D721Med (cell line): ENCODE measurements around the gene LTBP4.
"Not testable (repeated sequence)": the region's sequence is repeated elsewhere in the genome, so short reads cannot be mapped to it uniquely, and the experiment has no call there.

Source experiments
- DNase-seq: peaks from one replicate; pipeline ENCODE4 v3.0.0; 2011; ENCODE audit warnings: low spot score; ENCODE audit not compliant: insufficient read length
- FAIRE-seq: peaks from 2 replicates; lab custom pipeline; 2011; peaks lifted over from hg19 to GRCh38; lab: Jason Lieb, UNC
- CTCF ChIP-seq: IDR thresholded peaks from 2 replicates; pipeline ENCODE4 v1.5.1; 2012; ENCODE audit warnings: mild to moderate bottlenecking, control low read depth; ENCODE audit not compliant: insufficient read depth; ENCODE audit errors: missing control alignments

LTBP4 gene

GRCh38 chr19:40650749-40651305 is 49.7 kb downstream of the LTBP4 start:
- no peak for TF ChIP-seq CTCF
- FAIRE-seq (no peak), DNase-seq (no peak)

- DNase-seq, FAIRE-seq: not testable (repeated sequence)
Measured at GRCh38 chr19:40652303-40652702, 51.1 kb downstream of the LTBP4 start.

- FAIRE-seq, DNase-seq: not testable (repeated sequence)
Measured at GRCh38 chr19:40655684-40656083, 54.5 kb downstream of the LTBP4 start.

DNA sequence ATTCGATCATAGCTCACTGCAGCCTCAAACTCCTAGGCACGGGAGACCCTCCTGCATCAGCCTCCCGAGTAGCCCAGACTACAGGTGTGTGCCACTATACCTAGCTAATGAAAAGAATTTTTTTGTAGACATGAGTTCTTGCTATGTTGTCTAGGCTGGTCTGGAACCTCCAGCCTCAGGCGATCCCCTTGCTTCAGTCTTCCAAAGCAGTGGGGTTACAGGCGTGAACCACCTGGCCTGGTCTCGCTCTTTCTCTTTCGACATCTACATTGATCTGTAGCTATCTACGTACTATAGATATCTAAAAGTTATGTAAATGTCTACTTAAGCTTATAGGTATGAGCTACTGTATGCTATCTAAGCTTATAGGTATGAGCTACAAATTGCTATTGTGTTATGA is 56.9 kb downstream of the LTBP4 start:
- no peak for DNase-seq
- FAIRE-seq, result no peak
- no peak for TF ChIP-seq CTCF

DNA sequence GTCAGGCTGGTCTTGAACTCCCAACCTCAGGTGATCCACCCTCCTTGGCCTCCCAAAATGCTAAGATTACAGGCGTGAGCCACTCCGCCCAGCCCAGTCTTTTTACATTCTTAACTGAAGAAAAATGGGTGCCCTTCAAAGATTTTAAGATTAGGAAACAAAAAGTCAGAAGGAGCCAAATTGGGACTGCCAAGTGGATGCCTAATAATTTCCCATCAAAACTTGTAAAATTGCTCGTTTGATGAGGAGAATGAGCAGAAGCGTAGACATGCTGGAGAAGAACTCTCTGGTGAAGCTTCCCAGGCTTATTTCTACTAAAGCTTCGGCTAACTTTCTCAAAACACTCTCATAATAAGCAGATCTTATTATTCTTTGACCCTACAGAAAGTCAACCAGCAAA is 57.9 kb downstream of the LTBP4 start:
- TF ChIP-seq CTCF, result no peak
- FAIRE-seq (no peak), DNase-seq (no peak)

DNA sequence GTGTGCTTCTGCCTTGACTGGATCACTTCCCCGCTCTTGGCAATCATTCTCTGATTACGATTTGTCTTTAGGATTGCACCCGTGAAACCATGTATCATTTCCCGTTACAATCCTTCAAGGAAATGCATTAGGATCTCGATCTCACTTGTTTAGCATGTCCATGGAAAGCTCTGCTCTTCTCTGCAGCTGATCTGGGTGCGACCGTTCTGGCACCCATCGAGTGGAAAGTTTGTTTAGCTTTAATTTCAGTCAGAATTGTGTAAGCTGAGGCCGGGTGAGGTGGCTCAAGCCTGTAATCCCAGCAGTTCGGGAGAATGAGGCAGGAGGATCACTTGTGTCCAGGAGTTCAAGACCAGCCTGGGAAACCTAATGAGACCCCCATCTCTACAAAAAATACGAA is 58.4 kb downstream of the LTBP4 start:
- TF ChIP-seq CTCF, result no peak
- FAIRE-seq (no peak), DNase-seq (no peak)

- TF ChIP-seq CTCF, result no peak
- DNase-seq (no peak), FAIRE-seq (no peak)
Measured at GRCh38 chr19:40661616-40662015, 60.4 kb downstream of the LTBP4 start.

GRCh38 chr19:40662925-40663694 is 61.9 kb downstream of the LTBP4 start:
- no peak for TF ChIP-seq CTCF
- no peak for FAIRE-seq
- DNase-seq, result peak; percentile 85
